Measurements from ENCODE around the gene NHS. TPM values are rescaled to one million over a fixed set of nuclear protein-coding genes. Genes with fewer than 3 reads are reported as not detected.

NHS gene
- total and polyA plus RNA-seq, 2 of the 4 experiments (the other 2 are of a cell fraction), result 0.36 to 0.90 TPM

DNA sequence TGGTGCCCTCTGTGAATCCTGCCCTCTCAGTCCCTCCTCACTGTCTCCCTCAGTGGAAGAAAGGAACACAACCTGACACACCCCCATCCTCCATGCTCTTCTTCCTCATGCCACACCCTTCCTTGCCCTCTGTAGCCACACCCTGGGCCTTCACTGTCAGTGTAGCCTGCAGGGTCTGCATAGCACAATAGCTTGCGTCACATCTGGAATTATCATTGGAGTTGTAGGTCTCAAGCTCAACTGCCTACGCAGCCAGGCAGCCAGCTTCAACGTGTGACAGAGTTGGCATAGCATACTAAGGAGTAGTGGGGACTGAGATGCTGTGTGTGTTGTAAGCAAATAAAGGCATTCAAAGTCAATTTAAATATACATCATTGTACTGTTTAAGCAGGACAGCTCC lies 248.8 kb downstream of the NHS start:
- no peak for DNase-seq
- no peak overlapping the region for H3K4ac ChIP-seq (ENCODE audit: low read depth, low read length)
- no peak overlapping the region for H3K14ac ChIP-seq (replicated peaks; ENCODE audit: low read depth, low read length)
- dilution Hi-C loops (cut with HindIII; ENCODE audit: low sequenced_read_pairs, unreplicated experiment) (no loop called here), intact Hi-C loops (cut with micrococcal nuclease) (no loop called here), in situ Hi-C loops (cut with MboI; ENCODE audit: low sequenced_read_pairs) (no loop called here)
- no peak overlapping the region for H2BK15ac ChIP-seq (ENCODE audit: low read depth, low read length)
- H2BK5ac ChIP-seq (ENCODE audit: low read depth, low read length, poor library complexity, severe bottlenecking), result no peak overlapping the region
- no peak overlapping the region for H4K5ac ChIP-seq (ENCODE audit: low read depth, low read length)
- H3K4me3 ChIP-seq (ENCODE audit: insufficient read depth, low read depth, low read length), result no peak overlapping the region
- POLR2A ChIA-PET (ENCODE audit: unreplicated experiment), result no interaction called here
- H3K9me1 ChIP-seq (ENCODE audit: insufficient read depth, low read length), result no peaks in the 10 kb centered on the region; the same call in 1 of the 2 replicates
- no peak overlapping the region for H2AFZ ChIP-seq (replicated peaks; ENCODE audit: low read length, poor library complexity)
- no peaks in the 10 kb centered on the region for H3K4me1 ChIP-seq (ENCODE audit: control insufficient read depth, insufficient read depth, low read length)
- H2BK120ac ChIP-seq (ENCODE audit: low read depth, low read length), result no peak overlapping the region
- TF ChIP-seq CHD1 (IDR thresholded peaks at IDR 0.05; ENCODE audit: low read depth, low read length), result no peak
- no peak for TF ChIP-seq USF2 (IDR thresholded peaks at IDR 0.05; ENCODE audit: low read depth, low read length)
- TF ChIP-seq MAFK (IDR thresholded peaks at IDR 0.05; ENCODE audit: low read depth, low read length), result no peak
- no peak for TF ChIP-seq POLR2A (IDR thresholded peaks at IDR 0.05; ENCODE audit: low read depth, low read length)
- no peak for TF ChIP-seq CTCF (conservative IDR thresholded peaks at IDR 0.05; ENCODE audit: low read depth, low read length)
- no peak for TF ChIP-seq RFX5 (IDR thresholded peaks at IDR 0.05; ENCODE audit: low read depth, low read length)
- no peak for TF ChIP-seq NFE2L2 (IDR thresholded peaks at IDR 0.05; ENCODE audit: low read depth, low read length)
- TF ChIP-seq SMC3 (IDR thresholded peaks at IDR 0.05; ENCODE audit: low read depth, low read length), result no peak
- no peak for TF ChIP-seq MXI1 (IDR thresholded peaks at IDR 0.05; ENCODE audit: borderline replicate concordance, low read depth, low read length)
- no peak for TF ChIP-seq CEBPB (IDR thresholded peaks at IDR 0.05; ENCODE audit: low read depth, low read length)
- TF ChIP-seq ELK1 (IDR thresholded peaks at IDR 0.05; ENCODE audit: borderline replicate concordance, low read depth, low read length), result no peak
- no peak for TF ChIP-seq RCOR1 (IDR thresholded peaks at IDR 0.05; ENCODE audit: insufficient replicate concordance, low read length)
- no peak for TF ChIP-seq BHLHE40 (IDR thresholded peaks at IDR 0.05; ENCODE audit: low read depth, low read length)
- no peak for TF ChIP-seq MAZ (IDR thresholded peaks at IDR 0.05; ENCODE audit: borderline replicate concordance, low read depth, low read length)
- TF ChIP-seq RAD21 (IDR thresholded peaks at IDR 0.05; ENCODE audit: low read length), result no peak
- no peak for TF ChIP-seq FOS (IDR thresholded peaks at IDR 0.05; ENCODE audit: low read depth, low read length)
- no peak overlapping the region for H2AK5ac ChIP-seq (ENCODE audit: low read depth, low read length)
- no peaks in the 10 kb centered on the region for H3K36me3 ChIP-seq (ENCODE audit: control insufficient read depth, insufficient read depth, low read length)
- H3K27ac ChIP-seq (ENCODE audit: insufficient read depth, low read length), result no peak overlapping the region
- no peak overlapping the region for H3K56ac ChIP-seq (ENCODE audit: extremely low read depth, insufficient read depth, low read length)
- no peak overlapping the region for H3K4me2 ChIP-seq (ENCODE audit: low read depth, low read length)
- no peaks in the 10 kb centered on the region for H3K79me1 ChIP-seq (ENCODE audit: low read depth in 1 of 2, low read length in 2 of 2)
- H3K18ac ChIP-seq (ENCODE audit: low read depth, low read length), result no peak overlapping the region
- H4K91ac ChIP-seq (ENCODE audit: insufficient read depth, low read depth, low read length), result no peak overlapping the region
- no CpG with 5 or more reads among the region's 3 CpGs for WGBS, 2 experiments (ENCODE audit: extremely low coverage in 2 of 2, insufficient read length in 1 of 2)
- no TSS peak for BruUV-seq (replicated peaks)
- H3K27me3 ChIP-seq (ENCODE audit: control insufficient read depth, insufficient read depth, low read length), result no peaks in the 10 kb centered on the region; the same call in none of the 2 replicates
- H3K9me3 ChIP-seq (ENCODE audit: control insufficient read depth, insufficient read depth, low read length), result no peaks in the 10 kb centered on the region; the same call in 1 of the 2 replicates
- CTCF ChIA-PET, result no interaction called here
- no peak overlapping the region for H4K8ac ChIP-seq (ENCODE audit: low read depth in 2 of 2, low read length in 2 of 2)
- H4K20me1 ChIP-seq (ENCODE audit: insufficient read depth, low read length), result no peaks in the 10 kb centered on the region
- H3K23ac ChIP-seq (ENCODE audit: low read depth, low read length), result no peak overlapping the region
- ATAC-seq (ENCODE audit: low read depth), result no peak
- no peak overlapping the region for H2BK20ac ChIP-seq (ENCODE audit: low read depth, low read length)
- no peak overlapping the region for H2AK9ac ChIP-seq (replicated peaks; ENCODE audit: low read depth, low read length, poor library complexity)
- H3K9ac ChIP-seq (ENCODE audit: low read depth, low read length), result no peak overlapping the region
